MCF 10A (cell line): ENCODE measurements around the gene RNF212B. TPM values are rescaled to one million over a fixed set of nuclear protein-coding genes. Genes with fewer than 3 reads are reported as not detected.

ENCODE experiments used
- BruUV-seq: library from RNA; stranded (reverse); fragments of 400-500 nt; replicated peaks from 2 replicates; lab custom pipeline; 2021; lab: Mats Ljungman, UMichigan
- CTCF ChIA-PET: fragments of 300-600 bp; sonication (Branson Sonifier 250); formaldehyde crosslinking; extraction: SDS; loops from one replicate; lab custom pipeline; 2021; ENCODE audit warnings: antibody characterized with exemption, inconsistent platforms; lab: Yijun Ruan, JAX
- POLR2A ChIA-PET: fragments of 300-600, 350-650 bp; sonication (Branson Sonifier 250); formaldehyde crosslinking; extraction: SDS; loops from one replicate; lab custom pipeline; 2020; ENCODE audit warnings: antibody characterized with exemption, inconsistent platforms; lab: Yijun Ruan, JAX
- DNase-seq: peaks from one replicate; pipeline ENCODE4 v3.0.0-alpha.2; 2018; ENCODE audit not compliant: unreplicated experiment
- H3K27ac Mint-ChIP-seq: one replicate; pipeline ENCODE4 v1.8.0; 2022; ENCODE audit warnings: mild to moderate bottlenecking, low read depth, mixed read lengths; ENCODE audit not compliant: unreplicated experiment
- H3K27me3 Mint-ChIP-seq: one replicate; pipeline ENCODE4 v1.8.0; 2022; ENCODE audit warnings: mixed read lengths; ENCODE audit not compliant: insufficient read depth, unreplicated experiment
- H3K36me3 Mint-ChIP-seq: one replicate; pipeline ENCODE4 v1.8.0; 2022; ENCODE audit warnings: mild to moderate bottlenecking, moderate library complexity, mixed read lengths; ENCODE audit not compliant: insufficient read depth, unreplicated experiment
- H3K4me1 Mint-ChIP-seq: one replicate; pipeline ENCODE4 v1.8.0; 2022; ENCODE audit warnings: mixed read lengths; ENCODE audit not compliant: insufficient read depth, unreplicated experiment
- H3K4me3 Mint-ChIP-seq: one replicate; pipeline ENCODE4 v1.8.0; 2022; ENCODE audit warnings: mild to moderate bottlenecking, moderate library complexity, mixed read lengths; ENCODE audit not compliant: unreplicated experiment
- H3K9me3 Mint-ChIP-seq: one replicate; pipeline ENCODE4 v1.8.0; 2022; ENCODE audit warnings: mixed read lengths; ENCODE audit not compliant: unreplicated experiment
- intact Hi-C: fragments of 100-400 bp; cut with micrococcal nuclease; formaldehyde crosslinking; loops from 2 replicates; pipeline ENCODE4 v1.14.1; 2022
- total RNA-seq: library from RNA; stranded (reverse); gene quantifications from 2 replicates; pipeline ENCODE4 v1.2.3, GENCODE V29; 2022
- TF ChIP-seq, protein P1 (sequence below): fragments of 200-600 bp; IDR thresholded peaks from one replicate; pipeline ENCODE4 v1.8.0; 2022; ENCODE audit warnings: antibody characterized with exemption, mild to moderate bottlenecking; ENCODE audit not compliant: unreplicated experiment

The RNF212B gene
- total RNA-seq, 1 experiment from 2014 or later, result not detected

DNA sequence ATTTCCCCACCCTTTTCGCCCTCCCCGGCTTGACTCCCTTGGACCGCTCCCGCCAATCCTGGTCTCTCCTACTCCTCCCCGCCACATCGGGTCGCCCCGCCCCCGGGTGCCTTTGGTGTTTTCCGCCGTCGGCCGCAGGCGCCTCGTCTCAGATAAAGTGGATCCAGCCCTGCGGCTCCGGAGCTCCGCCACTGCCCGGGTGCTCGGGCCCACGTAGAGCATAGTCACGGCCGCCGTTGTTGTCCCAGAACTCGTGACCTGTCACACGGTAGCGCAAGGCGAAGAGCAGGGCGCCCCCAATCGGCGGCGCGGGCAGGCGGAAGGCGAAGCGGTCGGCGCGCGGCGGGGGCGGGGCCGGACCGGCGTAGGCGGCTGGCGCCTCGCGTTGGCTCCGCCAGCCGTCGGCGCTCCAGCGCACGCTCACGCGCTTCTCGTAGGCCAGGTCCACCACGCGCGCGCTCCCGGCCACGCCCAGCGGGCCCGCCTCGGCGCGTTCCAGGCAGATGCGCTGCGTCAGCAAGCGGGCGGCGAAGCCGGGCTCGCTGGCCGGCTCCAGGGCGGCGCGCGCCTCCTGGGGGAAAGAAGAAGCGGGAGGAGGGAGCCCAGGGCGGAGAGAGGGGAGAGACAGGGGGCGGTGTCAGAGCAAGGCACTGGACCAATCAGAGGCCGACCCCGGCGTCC, 63.7 kb downstream of the RNF212B start:
- H3K36me3 Mint-ChIP-seq, result peaks cover 6% of the 10 kb centered on the region
- H3K27ac Mint-ChIP-seq, result peak overlapping the region; percentile 97
- H3K4me1 Mint-ChIP-seq, result peaks cover 25% of the 10 kb centered on the region
- no TSS peak for BruUV-seq
- no peaks in the 10 kb centered on the region for H3K27me3 Mint-ChIP-seq
- POLR2A ChIA-PET, result interaction anchor here (0.6 to 14.7 kb wide), 27 partner anchors 10 to 941 kb away, joined by 3 to 339 read pairs (median 3); partner anchors contain the start of genes ACIN1, AJUBA, C14orf119 and EMC9
- peak; percentile 97 for DNase-seq
- TF ChIP-seq, protein P1, sequence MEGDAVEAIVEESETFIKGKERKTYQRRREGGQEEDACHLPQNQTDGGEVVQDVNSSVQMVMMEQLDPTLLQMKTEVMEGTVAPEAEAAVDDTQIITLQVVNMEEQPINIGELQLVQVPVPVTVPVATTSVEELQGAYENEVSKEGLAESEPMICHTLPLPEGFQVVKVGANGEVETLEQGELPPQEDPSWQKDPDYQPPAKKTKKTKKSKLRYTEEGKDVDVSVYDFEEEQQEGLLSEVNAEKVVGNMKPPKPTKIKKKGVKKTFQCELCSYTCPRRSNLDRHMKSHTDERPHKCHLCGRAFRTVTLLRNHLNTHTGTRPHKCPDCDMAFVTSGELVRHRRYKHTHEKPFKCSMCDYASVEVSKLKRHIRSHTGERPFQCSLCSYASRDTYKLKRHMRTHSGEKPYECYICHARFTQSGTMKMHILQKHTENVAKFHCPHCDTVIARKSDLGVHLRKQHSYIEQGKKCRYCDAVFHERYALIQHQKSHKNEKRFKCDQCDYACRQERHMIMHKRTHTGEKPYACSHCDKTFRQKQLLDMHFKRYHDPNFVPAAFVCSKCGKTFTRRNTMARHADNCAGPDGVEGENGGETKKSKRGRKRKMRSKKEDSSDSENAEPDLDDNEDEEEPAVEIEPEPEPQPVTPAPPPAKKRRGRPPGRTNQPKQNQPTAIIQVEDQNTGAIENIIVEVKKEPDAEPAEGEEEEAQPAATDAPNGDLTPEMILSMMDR, result peak; percentile 79
- CTCF ChIA-PET, result interaction anchor here (0.9 to 6.4 kb wide), 15 partner anchors 10 to 262 kb away, joined by 3 to 49 read pairs (median 6); partner anchors contain the start of genes HOMEZ and PABPN1
- no peaks in the 10 kb centered on the region for H3K9me3 Mint-ChIP-seq
- peak overlapping the region; percentile 95 for H3K4me3 Mint-ChIP-seq
- intact Hi-C loops, result loop anchor here (1.0 kb wide), 1 partner anchor 20 kb away; the partner anchor contains the start of gene PABPN1

DNA sequence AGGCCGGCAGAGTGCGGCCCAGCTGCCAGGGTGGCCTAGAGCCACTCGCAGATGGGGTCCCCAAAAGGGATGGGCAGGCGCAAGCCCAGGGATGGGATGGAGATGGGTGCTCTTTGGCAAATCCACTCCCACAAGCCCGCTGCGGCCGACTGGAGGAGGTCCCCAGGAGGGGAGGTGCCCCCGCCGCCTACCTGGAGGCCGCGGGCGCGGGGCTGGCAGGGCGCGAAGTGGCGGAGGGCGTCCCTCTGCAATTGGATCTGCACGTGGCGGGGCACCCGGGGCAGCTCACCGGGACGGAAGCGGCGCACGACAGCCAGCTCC, 64.2 kb downstream of the RNF212B start:
- no peak for DNase-seq
- Mint-ChIP-seq H3K4me3 (peak overlapping the region; percentile 95), H3K9me3 (no peaks in the 10 kb centered on the region), H3K4me1 (peaks cover 25% of the 10 kb centered on the region), H3K36me3 (peaks cover 10% of the 10 kb centered on the region), H3K27ac (peak overlapping the region; percentile 97), H3K27me3 (no peaks in the 10 kb centered on the region)
- TF ChIP-seq, protein P1, result no peak
- CTCF ChIA-PET, result interaction anchor here (0.6 to 6.4 kb wide), 9 partner anchors 9 to 616 kb away, joined by 3 to 49 read pairs (median 6); partner anchors contain the start of gene PABPN1
- intact Hi-C loops, result loop anchor here (1.0 kb wide), 1 partner anchor 19 kb away; the partner anchor contains the start of gene PABPN1
- POLR2A ChIA-PET, result interaction anchor here (0.5 to 14.7 kb wide), 27 partner anchors 10 to 941 kb away, joined by 3 to 339 read pairs (median 4); partner anchors contain the start of genes ACIN1, C14orf119, EMC9 and HOMEZ
- no TSS peak for BruUV-seq

DNA sequence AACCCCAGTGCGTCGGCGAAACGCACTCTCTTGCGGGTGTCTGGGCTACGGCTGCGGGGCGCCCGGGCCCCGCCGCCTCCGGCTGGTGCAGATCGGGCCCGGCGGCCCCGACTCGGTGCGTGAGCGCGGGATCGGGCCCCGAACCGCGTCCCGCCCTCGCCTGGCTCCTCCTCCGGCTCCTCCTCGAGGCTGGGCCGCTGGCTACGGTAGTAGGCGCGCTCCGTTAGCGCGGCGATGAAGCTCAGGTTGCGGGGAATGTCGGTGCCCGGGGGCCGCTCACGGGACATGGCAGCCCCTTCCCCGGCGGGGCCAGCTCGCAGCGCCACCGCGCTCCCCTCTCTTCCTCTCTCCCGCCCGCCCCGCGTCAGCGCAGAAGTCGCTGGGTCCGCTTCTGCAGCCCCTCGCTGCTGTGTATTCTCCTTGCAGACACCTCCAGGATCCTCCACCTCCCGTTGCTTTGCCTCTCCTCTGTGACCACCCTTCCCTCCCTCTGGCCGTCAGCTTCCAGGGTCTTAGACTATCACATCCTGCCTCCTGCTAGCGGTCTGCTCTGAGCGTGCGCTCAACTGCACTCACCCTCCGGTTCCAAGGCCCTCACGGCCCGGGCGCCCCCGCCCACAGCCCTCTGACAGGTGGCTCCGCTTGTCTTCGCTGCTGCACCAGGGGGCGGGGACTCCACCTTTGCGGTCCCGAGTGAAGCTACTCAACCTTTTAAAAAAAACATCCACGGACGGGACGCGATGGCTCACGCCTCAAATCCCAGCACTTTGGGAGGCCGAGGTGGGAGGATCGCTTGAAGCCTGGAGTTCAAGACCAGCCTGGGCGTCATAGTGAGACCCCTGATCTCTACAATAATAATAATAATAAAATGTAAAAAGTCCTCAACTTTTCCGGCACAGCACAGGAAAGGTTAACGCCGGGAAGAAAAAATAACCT, 64.8 kb downstream of the RNF212B start, which contains the start of gene PPP1R3E:
PPP1R3E (minus strand) TSS at position 570 of the 936 bp plus-strand sequence; CDS start at position 287, 283 bp downstream.
- H3K27ac Mint-ChIP-seq, result peak within 1 kb of the TSS; percentile 97
- ChIA-PET CTCF (interaction anchor here (0.6 to 6.4 kb wide), 16 partner anchors 8 to 1968 kb away, joined by 3 to 49 read pairs (median 5); partner anchors contain the start of gene PABPN1), POLR2A (interaction anchor here (0.5 to 14.7 kb wide), 21 partner anchors 9 to 843 kb away, joined by 3 to 339 read pairs (median 4); partner anchors contain the start of genes ACIN1, C14orf119, EMC9 and HOMEZ)
- TF ChIP-seq, protein P1, result no peak
- peaks cover 29% of the 10 kb centered on the region for H3K4me1 Mint-ChIP-seq
- intact Hi-C loops, result no loop called here
- DNase-seq, result peak; percentile 64
- no peaks in the 10 kb centered on the region for H3K27me3 Mint-ChIP-seq
- peaks cover 11% of the 10 kb centered on the region for H3K36me3 Mint-ChIP-seq
- H3K9me3 Mint-ChIP-seq, result no peaks in the 10 kb centered on the region
- peak within 1 kb of the TSS; percentile 95 for H3K4me3 Mint-ChIP-seq
- no TSS peak for BruUV-seq
